Measurements from ENCODE around the gene KRTAP4-12.
"Not testable (repeated sequence)": the region's sequence is repeated elsewhere in the genome, so short reads cannot be mapped to it uniquely, and the experiment has no call there.

The KRTAP4-12 gene

GRCh38 chr17:41088760-41089352 is 35.1 kb downstream of the KRTAP4-12 start:
- not testable (repeated sequence) for DNase-seq (ENCODE audit: low spot score)

DNA sequence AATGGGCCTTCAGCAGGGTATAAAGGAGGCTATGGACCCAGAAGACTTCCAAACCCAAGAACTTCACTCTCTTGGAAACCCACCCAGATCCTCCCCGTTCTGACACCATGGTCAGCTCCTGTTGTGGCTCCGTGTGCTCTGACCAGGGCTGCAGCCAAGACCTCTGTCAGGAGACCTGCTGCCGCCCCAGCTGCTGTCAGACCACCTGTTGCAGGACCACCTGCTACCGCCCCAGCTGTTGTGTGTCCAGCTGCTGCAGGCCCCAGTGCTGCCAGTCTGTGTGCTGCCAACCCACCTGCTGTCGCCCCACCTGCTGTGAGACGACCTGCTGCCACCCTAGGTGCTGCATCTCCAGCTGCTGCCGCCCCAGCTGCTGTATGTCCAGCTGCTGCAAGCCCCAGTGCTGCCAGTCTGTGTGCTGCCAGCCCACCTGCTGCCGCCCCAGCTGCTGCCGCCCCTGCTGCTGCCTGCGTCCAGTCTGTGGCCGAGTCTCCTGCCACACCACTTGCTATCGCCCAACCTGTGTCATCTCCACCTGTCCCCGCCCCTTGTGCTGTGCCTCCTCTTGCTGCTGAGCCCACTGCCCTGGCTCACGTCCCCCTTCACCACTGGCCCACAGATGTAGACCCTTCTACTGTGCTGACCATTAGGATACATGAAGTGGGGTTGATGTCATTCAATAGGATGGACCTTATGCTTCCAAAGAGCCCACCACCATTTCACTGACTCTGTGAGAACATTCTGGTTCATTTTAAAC is 39.7 kb downstream of the KRTAP4-12 start, which contains the start of gene KRTAP4-7:
TSS of gene KRTAP4-7 (plus strand) at position 51 of the 757 bp plus-strand sequence. CDS start at position 108, 57 bp downstream.
- not testable (repeated sequence) for DNase-seq (ENCODE audit: low spot score)

DNA sequence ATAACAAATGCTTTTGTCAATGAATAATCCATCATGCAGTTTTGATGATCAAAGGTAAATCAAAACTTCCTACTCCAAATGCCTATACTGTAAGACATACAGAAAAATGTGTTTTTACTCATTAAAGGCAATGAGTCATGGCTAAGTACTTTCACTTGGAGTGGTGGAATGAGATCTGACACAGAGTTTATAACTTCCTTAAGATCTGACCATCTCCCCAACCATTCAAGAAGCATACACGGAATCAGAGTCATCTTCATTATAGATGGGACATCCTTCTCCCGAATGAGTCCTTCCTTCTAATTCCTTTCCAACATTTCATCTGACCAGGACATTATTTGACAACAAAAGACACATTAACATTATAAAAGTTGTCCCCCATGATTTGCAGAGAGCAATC is 40.6 kb downstream of the KRTAP4-12 start:
- DNase-seq (ENCODE audit: low spot score), result not testable (repeated sequence)

GRCh38 chr17:41082626-41083025 is 41.4 kb downstream of the KRTAP4-12 start:
- no peak for DNase-seq (ENCODE audit: low spot score)

GRCh38 chr17:41076788-41077187 is 47.2 kb downstream of the KRTAP4-12 start:
- no peak for DNase-seq (ENCODE audit: low spot score)

DNA sequence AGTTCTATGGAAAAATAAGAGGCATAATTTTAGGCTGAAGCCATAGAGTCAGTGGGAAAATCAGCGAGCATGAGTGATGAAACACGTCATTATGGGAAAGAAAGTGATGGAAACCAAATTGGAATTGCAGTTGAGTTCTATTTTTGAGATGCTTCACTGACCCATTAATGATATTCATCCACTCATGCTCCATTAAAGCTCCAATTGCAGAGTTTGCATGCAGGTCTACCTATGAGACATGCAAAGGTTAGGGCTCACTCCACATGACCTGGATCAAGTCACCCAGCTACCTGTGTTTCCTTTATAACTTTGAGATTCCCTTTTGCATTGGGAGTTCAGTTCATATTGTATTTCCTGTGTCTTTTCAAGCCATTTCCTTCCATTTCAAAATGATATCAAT is 50.3 kb downstream of the KRTAP4-12 start:
- no peak for DNase-seq (ENCODE audit: low spot score)

Data from NAMALWA (cell line).